GM21528 (cell line): ENCODE data around the gene FTCD.

ENCODE experiments used
- ATAC-seq: cut with Tn5 transposase; IDR thresholded peaks from one replicate; pipeline ENCODE4 v1.9.1; 2021; ENCODE audit warnings: mild to moderate bottlenecking, moderate library complexity; ENCODE audit not compliant: unreplicated experiment, low FRiP score

Gene FTCD

DNA sequence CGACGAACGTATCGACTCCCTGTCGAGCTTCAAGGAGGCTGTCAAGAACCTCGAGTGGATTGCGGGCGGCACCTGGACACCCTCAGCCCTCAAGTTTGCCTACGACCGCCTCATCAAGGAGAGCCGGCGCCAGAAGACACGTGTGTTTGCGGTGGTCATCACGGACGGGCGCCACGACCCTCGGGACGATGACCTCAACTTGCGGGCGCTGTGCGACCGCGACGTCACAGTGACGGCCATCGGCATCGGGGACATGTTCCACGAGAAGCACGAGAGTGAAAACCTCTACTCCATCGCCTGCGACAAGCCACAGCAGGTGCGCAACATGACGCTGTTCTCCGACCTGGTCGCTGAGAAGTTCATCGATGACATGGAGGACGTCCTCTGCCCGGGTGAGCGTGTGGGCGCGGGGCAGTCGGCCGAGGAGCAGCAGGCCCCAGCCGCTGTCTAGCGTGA, 29.5 kb downstream of the FTCD start:
- ATAC-seq = no peak

DNA sequence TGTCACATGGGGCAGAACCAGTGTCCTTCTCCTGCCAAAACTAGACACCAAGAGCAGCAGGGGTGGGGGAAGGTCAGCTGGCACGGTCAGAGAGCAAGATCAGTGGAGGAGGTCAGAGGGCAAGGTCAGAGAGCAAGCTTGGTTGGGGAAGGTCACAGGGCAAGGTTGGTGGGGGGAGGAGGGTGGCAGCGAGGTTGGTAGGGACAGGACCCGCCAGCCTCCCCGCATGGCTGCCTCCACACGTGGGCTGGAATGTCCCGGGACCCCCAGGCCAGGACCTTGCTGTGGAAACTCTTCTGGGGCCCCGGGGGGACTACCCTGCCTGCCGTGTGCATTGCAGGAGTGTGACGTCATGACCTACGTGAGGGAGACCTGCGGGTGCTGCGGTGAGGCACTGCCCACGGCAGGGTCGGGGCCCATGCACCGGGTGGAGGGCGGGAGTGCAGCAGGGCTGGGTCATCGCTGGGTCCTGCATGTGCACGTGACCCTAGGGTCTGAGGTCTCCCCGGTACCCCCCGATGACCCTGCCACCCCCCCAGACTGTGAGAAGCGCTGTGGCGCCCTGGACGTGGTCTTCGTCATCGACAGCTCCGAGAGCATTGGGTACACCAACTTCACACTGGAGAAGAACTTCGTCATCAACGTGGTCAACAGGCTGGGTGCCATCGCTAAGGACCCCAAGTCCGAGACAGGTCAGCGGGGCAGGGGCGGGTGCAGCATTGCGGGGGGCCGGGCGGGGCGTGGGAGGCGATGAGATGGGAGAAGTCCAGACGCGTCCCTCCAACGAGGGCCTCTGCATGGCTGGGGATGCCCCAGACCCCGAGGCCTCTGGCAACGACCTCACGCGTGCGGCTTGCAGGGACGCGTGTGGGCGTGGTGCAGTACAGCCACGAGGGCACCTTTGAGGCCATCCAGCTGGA, 30.2 kb downstream of the FTCD start:
- no peak for ATAC-seq

DNA sequence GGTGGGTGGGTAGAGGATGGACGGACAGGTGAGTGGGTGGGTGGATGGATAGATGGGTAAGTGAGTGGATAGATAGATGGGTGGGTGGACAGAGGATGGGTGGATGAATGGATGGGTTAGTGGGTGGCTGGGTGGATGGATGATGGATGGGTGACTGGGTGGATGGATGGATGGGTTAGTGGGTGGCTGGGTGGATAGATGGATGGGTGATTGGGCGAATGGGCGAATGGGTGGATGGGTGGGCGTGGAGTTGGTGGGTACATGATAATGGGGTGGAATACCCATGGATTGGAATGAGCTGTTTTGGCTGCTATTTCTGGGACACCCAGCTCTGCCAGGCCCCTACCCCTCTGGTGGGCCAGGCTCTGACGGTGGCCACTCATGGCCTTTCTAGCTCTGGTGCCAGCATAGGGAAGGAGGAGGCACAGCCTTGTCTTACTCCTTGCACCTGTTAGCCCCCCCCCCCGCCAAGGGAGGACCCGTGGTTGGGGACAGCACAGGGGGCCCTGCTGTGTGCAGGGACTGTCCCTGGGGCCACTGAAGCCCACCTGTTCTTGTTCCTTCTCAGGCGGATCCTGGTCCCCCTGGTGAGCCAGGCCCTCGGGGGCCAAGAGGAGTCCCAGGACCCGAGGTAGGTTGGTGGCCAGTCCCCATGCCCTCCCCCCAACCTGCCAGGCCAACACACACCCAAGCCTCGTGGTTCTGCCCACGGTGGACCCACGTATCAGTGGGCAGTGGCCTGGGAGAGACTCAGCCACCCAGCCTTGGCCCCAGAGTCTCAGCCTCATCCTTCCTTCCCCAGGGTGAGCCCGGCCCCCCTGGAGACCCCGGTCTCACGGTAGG, 31.1 kb downstream of the FTCD start:
- no peak for ATAC-seq

DNA sequence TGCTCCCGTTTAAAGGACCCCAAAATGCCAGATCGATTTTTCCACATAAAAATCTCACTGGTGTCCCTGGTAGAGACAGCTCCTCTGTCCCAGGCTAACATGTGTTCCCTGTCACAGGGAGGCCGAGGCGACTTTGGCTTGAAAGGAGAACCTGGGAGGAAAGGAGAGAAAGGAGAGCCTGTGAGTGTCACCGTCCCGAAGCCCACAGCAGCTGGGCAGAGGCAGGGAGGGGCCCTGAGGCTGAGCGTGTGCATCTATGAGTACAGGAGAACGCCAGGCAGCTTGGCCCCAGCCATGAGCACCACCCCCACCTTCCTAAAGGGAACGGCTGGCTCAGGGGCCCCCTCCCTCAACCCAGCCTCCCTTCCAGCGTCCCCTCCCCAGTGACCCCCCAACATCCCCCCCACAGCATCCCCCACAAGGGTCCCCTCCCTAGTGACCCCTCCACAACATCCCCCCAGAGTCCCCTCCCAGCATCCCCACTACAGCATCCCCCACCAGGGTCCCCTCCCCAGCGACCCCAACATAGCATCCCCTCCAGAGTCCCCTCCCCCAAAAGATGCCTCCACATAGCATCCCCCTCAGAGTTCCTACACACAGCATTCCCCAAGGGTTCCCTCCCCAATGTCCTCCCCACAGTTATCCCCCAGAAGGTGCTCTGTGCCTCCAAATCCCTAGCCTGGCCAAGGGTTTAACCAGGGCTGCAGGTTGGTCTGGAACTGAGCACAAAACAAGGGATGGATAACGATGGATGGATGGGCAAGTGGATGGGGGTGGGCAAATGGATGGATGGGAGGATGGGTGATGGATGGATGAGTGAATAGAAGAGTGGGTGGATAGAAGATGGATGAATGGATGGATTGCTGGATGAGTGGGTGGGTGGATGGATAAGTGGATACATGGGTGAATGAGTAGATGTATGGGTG, 32.4 kb downstream of the FTCD start:
- ATAC-seq = no peak

DNA sequence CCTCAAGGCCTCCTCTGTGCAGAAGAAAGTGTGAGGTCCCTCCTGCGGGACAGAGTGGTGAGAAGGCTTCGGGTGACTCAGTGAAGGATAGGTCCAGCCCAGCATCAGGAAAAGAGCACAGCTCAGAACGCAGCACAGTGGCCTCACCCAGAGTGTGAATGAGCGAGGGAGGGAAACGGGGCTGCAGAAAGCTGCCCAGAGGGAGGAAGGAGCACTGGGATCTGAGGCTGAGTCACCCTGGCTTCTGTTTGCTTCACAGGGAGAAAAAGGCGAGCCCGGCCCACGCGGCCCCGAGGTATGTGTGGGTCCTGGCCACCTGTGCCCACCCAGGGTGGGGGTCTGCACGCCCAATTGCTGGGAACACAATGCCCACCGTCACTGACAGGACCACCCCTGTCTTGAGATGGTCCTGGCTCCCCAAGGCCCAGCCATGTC, 33.1 kb downstream of the FTCD start:
- no peak for ATAC-seq

DNA sequence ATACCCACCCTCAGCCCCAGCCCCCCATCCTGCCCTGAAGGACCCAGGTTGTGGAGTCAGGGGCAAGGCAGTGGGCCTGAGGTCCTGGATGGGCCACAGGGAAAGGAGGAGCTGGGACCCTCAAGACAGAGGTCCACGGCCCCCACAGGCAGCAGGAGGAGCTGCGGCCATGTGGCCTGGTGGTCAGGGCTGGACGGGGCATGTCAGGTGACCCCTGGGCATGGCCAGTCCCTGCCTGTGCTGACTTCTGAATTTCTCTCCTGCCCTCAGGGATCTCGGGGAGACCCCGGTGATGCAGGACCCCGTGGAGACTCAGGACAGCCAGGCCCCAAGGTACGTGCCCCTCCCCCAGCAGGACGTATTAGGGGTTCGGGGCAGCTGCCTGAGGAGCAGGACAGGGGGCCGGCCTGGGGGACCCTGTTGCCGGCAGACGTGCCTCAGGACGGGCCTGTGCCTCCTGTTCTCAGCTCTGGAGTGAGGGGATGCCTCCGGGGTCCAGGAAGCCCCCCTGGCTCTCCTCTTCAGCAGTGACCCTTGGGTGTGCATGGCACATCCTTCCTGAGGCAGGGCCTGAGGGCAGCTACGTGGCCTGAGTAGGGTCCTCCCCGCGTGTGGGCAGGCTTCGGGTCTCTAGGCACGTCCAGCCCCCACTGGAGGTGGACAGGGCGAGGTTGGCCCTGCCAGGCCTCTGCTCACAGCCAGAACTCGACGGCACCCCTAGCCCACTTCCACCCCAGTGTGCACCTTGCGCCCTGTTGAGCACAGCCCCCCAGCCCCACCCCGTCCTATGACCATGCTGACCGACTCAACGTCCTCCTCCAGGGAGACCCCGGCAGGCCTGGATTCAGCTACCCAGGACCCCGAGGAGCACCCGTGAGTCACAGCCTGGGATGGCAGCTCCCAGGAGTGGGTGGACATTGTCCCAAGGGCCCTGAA, 33.8 kb downstream of the FTCD start:
- ATAC-seq = no peak

DNA sequence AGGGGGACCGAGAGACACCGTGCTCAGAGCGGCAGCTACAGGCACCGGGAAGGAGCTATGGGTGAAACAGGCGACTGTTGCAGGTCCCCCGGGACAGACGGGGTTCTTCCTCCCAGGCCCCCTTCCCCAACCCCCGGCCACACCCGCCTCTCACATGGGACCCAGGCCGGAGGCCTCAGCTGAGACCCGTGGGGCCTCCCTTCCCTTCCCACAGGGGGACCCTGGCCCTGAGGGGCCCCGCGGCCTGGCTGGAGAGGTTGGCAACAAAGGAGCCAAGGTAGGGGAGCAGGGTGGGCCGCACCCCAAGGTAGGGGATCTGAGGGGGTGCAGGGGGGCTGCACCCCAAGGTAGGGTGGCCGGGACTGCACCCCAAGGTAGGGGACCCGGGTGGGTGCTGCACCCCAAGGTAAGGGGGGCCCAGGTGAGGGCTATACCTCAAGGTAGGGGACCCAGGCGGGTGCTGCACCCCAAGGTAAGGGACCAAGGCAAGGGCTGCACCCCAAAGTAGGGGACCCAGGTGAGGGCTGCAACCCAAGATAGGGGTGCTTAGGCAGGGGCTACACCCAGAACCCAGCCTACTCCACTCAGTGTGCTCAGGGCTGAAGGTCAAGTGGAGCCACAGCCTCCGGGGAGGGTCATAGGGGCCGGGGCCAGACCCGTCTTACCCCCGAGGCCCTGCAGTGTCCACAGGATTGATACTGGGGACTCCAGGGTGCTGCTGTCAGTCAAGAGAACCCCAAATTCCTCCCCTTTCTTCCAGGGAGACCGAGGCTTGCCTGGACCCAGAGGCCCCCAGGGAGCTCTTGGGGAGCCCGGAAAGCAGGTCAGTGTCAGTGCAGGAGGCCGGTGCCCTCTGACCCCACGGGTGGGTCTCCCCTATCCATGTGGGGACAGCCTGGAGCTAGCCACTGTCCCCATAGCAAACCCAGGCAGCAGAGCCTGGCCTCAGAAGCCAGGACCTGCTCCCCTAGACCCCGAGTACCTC, 34.8 kb downstream of the FTCD start:
- no peak for ATAC-seq

DNA sequence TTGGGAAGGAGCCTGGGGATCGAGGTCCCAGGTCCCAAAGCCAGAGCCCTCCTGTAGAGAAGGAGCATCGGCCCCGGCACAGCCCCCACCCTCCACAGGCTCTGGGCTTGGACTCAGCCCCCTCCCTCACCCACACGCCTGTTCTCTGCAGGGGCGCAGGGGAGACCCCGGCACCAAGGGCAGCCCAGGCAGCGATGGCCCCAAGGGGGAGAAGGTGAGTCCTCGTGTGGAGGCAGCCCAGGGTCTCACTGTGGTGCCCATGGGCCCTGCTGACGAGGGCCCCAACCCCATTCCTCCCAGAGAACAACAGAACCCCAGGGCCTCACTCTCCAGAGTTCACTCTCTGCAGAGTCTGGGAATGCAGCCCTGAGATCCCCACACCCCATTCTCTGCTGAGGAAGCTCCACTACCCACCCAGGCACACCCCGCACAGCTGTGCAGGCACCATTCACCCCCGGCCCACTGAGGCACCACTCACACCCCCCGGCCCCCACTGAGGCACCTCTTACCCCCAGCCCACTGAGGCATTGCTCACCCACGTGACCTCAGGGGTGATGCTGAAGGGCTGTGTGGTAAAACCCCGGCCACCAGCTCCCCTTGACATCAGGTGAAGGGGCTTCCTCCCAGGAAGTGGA, 35.6 kb downstream of the FTCD start:
- ATAC-seq = no peak

DNA sequence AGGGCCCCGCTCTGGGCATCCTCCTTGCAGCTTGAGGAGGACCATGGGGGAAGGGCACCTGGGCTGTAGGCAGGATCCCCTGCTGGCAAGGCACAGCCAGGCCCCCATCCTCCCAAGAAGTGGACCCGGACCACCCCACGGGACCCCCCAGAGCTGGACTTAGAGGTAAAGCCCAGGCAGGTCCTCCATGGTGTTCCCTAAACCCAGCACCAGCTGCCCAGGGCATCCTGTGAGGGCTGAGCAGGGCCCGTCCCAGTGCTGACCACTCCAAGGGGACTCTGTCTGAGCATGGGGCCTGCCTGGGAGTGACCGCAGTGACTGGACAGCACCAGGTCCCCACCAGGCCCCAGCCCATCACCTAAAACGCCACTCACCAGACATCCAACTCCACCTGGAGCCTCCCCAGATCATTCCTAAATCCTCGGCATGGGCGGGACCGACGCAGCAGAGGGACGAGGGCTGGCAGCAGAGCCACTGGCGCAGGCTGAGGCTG, 36.2 kb downstream of the FTCD start:
- ATAC-seq = no peak

DNA sequence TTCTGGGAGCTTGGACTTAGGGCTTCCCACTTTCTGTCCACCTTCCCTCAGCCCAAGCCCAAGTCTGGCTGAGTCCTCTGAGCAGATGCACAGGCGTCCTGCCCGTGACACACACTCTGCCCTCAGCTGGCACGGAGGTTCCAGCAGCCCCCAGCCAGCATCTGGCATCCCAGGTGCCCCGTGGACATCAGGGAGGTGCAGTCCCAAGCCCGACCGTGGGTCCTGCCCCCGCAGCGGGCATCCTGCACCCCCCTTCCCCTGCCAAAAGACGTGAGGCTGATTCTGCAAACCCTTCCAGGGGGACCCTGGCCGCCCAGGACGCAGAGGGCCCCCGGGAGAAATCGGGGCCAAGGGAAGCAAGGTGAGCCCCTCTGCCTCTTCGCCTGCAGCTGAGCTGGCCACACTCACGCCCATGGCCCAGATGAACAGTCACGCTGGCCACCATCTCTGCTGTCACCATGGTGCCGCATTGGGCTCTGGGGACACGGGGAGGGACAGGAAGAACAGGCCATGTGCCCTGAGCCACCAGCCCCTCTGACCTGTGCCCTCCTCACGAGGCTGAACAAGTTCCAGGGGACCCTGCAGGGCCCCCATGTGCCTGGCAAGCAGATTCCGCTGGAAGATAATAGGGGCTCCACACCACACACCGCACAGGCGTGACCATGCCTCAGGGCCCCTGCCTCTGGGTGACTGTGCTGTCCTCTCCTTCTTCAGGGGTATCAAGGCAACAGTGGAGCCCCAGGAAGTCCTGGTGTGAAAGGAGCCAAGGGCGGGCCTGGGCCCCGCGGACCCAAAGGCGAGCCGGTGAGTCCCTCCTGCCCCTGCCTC, 36.8 kb downstream of the FTCD start:
- no peak for ATAC-seq

DNA sequence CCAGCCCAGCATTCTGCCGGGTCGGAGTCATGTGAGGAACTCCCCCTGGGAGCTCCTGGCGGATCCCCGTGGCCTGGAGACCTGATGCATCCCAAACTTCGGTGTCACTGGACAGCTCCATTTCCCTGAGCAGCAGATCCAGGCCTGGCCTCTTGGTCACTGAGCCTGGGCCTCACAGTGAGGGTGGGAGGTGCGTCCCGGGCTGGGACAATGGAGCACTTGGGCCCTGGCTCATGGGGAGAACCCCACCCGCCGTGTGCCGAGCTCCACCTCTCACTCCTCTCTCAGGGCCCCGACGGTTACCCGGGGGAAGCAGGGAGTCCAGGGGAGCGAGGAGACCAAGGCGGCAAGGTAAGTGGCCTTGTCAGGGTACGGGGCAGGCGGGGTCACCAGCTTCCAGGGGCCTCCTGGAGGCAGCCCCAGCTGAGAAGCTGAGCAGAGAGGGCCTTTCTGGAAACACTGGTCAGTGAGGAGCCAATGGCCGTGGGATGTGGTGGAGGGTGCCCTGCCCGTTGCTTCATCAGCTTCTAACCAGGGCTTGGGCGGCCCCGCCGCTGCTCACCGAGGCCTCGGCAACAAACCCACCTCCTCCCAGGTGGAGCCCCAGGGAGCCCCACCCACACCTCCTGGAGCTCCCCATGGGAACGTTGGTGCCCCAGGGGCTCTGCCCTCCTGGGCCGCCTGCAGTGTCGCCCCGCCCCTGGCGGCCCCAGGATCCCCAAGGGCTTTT, 37.6 kb downstream of the FTCD start:
- ATAC-seq = no peak

DNA sequence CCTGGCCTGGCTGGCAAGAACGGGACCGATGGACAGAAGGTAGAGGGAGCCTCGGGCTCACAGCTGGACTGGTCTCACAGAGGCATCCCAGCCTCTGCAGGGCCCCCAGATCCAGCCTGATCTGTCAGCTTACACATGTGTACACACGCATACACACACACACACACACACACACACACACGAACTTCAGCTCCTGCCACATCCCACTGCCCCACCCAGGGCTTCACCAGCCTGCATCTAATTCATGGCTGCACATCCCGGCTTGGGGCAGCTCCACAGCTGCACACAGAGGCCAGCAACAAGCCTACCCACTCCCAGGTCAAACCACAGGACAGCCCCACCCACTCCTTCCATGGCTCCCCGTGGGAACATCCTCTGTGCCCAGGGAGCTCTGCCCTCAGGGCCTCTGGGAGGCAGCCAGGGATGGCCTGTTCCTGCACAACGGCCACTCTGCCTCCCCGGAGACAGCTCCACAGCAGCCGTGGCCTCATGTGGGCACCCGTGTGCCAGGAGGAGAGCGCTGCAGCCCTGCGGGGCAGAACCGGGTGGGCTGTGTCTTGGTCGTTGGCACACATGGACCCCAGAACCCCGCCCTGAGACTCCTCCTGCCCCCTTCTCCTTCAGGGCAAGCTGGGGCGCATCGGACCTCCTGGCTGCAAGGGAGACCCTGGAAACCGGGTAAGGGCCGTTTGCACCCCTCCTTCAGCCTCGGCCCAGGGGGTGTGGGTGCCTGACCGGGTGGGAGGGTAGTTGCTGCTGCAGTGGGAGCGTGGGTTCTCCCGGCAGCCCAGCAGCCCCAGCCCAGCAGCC, 38.4 kb downstream of the FTCD start:
- no peak for ATAC-seq

DNA sequence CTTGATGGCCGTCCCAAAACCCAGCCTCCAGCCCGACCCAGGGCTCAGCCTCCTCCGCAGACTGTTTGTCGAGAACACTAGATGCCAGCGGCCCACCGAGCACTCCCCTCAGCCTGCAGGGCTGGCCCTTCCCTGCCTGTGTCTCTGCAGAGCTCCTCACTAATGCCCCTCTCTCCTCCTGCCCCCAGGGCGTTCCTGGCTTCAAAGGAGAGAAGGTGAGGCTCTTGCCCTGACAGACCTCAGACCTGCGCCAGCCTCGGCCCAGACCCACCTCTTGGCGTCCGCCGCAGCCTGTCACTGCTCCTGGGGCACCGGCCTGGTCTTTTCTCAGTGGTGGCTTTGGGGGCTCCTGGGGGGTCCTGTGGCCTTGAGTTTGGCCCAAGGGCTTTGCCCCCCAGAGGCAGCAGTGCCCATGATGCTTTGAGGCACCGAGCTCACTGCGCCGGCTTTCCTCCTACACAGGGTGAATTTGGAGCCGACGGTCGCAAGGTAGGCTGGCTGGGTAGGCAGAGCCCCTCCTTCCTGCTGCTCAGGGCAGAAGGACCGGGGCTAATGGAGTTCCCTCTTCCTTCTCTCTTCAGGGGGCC, 39.1 kb downstream of the FTCD start:
- ATAC-seq = no peak

DNA sequence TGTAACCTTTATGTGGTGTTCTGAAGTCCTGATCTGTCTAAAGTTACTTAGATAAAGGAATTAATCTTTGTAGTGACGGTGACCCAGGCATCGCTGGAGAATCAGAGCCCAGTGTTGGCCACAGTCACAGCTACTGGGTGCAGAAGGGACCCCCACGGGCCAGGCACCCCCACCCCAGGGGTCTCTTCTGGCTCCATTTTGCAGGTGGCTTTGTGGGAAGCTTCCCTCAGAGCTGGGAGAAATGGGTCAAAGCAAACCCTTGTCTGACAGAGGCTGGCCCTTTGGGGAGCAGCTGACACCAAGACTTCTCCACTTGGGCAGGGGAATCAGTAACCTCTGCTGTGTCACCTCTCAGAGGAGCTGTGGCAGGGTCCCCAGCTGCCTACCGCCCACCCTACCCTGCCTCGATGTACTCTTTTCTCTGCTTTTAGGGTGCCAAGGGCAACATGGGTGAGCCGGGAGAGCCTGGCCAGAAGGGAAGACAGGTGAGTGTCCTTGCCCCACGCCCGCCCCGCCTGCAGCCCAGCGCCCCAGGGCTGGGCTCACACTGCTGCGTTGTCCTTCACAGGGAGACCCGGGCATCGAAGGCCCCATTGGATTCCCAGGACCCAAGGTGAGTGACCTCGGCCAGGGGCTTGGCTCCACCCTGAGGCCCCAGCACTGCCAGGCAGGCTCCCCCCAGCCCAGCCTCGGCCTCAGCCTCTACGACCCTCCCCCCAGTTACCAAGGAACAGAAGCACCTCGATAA, 39.8 kb downstream of the FTCD start:
- ATAC-seq = no peak
